NB4 (cell line): ENCODE results near the gene RALB.

Experiments used
- MAX ChIP-seq: IDR thresholded peaks from 2 replicates; pipeline ENCODE4 v1.6.1; 2011; ENCODE audit warnings: low read depth, low read length
- MYC ChIP-seq: IDR thresholded peaks from 2 replicates; pipeline ENCODE4 v1.6.1; 2011; ENCODE audit warnings: low read depth, low read length
- POLR2A ChIP-seq: IDR thresholded peaks from 2 replicates; pipeline ENCODE4 v1.6.1; 2011; ENCODE audit warnings: mild to moderate bottlenecking; ENCODE audit not compliant: insufficient read length; ENCODE audit errors: extremely low read depth

- no peak for TF ChIP-seq MAX
- TF ChIP-seq POLR2A = no peak
- no peak for TF ChIP-seq MYC
Observed at GRCh38 chr2:120219291-120219690, 33.4 kb upstream of the RALB start.
